Stimulated activated CD8-positive, alpha-beta memory T cell treated with anti-CD3 and anti-CD28 coated beads, Interleukin-4, amount 100 ng/mL, for 1 hour (primary cell): ENCODE data around the gene H1-8.

Source experiments
- DNase-seq, 2 donors: peaks; one replicate each; pipeline ENCODE4 v3.0.0-alpha.2; 2020; ENCODE audit warnings: low read depth in 2 of 2, low spot score in 1 of 2

Gene H1-8

DNA sequence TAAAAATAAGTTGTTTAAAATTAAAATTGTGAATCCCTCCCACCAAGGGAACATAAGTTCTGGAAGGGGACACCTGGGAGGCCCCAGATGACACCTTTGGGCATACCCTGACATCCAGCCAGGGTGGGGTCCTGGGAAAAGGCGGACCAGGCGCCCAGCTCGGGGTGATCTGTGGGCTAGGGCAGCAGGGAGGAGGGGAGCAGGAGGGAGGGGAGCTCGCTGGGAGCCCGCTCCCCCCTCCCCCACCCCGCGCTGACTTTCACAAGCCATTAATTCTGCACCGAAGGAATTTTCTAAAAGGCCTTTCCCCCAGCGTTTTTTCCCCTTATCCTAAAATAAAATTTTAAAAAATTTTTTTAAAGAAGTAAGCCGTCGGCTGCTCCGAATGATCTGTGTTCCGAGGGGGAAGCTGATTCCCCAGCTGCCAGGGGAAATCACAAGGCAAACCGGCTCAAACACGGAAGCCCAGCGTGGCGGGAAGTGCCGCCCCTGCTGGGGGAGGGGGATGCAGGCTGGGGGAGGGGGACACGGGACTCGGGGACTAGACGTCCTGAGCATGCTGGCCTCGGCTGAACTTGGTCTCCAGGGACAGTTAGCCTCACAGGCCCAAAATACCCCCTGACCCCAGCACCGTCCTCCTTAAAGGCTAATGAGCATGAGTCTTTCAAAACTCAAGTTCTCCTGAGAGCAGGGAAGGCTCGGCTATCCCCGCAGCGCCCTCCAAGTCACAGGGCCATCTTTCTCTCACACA, 49.6 kb downstream of the H1-8 start:
- DNase-seq: no peak

DNA sequence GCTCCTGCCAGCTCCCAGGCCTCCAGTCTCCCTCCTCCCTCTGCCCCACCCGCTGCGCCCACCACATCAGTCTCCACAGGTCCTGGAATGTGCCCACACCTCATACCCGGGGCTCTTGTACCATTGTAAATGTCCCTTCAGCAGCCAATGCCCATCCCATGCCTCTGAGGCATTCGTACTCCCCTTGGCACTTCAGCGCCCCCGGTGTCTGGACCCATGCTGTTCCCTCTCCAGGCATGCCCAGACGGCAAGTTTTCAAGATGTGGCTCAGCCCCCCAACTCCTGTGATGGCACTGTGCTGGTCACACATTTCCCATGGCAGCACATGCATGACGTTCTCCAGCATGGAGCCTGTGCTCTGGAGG, 50.2 kb downstream of the H1-8 start:
- no peak for DNase-seq

DNA sequence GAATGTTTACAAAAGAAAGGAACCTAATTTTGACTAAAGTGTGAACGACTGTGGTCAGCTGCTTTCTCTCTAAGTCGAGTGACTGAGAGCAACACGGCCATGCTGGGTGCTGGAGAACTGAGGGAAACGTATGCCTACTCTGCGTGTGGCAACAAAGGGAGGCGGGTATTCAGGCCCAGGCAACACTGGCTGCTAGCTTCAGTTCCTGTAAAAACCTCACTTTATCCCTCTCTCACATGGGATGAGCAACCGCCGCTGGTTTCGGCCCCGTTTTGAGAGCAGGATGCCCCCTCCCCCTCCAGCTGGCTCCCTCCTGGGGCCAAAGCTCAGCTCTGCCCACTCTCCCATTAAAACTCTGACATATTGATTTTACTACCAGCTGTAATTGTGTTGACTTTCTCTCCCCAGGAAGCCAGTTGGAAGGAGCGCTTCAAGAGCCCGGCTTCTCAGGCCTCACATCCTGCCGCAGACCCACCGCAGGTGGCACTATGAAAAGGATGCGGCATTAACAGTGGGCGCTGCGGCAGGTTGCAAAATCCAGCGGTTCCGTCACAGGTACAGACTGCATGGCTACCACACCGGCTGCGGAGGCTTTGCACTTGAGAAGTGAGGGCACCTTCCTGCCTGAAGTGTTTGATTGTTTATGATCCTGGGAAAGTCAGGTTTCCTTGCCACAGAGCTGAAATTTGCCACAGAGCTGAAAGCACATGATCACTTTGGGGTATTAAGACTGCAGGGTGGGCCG, 50.8 kb downstream of the H1-8 start:
- peak in 1 of 2 donors; percentile 36 for DNase-seq

DNA sequence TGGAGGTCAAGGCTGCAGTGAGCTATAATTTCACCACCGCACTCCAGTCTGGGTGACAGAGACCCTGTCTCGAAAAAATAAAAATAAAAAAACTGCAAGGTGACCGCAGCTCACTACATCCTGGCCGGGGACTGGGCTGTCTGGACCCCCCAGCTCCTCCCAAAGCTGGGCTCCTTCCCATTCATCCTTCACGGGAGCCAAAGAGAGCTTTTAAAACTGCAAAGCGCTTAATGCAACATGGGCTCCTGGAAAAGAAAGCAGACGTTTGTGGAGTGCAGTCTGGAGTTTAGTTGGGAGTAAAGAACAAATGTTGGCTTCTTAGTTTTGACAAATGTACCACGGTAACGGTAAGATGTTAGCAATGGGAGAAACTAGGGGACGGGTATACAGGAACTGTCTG, 51.4 kb downstream of the H1-8 start:
- no peak for DNase-seq

- no peak for DNase-seq
These were observed 52.0 kb downstream of the H1-8 start for GRCh38 chr3:129594907-129595390.

GRCh38 chr3:129595544-129596193, 52.7 kb downstream of the H1-8 start:
- no peak for DNase-seq

- no peak for DNase-seq
These were observed 53.5 kb downstream of the H1-8 start for GRCh38 chr3:129596194-129597086.

DNA sequence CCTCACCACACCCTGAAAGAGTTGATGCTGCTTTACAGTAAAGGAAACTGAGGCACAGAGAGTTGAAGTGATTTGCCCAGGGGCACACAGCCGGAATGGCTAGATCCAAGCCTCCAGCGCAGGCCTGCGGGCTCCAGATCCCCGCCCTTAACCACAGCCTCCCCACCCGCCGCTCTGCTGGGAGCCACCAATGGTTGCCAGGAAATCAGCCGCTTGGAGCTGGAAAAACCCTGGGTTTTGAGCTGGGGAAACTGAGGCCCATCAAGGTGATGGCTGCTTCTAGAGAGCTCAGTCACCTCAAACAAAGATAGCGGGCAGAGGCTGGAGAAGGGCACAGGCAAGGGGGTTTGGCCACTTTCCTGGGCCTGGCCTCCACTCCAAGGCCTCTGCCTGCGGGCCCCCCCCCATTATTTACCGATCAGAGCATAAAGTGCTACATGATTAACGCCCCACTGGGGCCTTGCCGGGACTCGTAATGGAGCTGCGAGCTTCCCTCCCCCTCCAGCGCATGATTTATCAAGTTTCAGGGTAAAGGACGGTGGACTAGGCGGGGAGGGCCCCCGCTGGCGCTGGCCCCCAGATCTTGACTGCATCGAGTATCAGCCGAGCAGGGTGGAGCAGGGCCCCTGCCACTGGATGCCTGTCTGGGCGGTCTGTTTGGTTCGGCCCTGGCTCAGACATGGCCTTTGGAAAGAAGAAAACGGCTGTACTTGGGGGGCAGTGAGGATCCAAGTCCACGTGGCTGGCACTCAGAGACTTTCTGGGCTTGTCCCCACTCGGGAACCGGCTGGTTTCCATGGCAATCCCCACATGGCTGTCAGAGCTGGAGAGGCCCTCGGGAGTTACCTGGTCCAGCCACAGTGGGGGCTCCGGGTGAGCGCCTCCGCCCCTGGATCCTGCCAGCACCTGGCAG, 54.4 kb downstream of the H1-8 start:
- DNase-seq: no peak

- no peak for DNase-seq
These were observed 55.0 kb downstream of the H1-8 start for GRCh38 chr3:129598000-129598381.

- DNase-seq: no peak
These were observed 55.5 kb downstream of the H1-8 start for GRCh38 chr3:129598484-129598883.

DNA sequence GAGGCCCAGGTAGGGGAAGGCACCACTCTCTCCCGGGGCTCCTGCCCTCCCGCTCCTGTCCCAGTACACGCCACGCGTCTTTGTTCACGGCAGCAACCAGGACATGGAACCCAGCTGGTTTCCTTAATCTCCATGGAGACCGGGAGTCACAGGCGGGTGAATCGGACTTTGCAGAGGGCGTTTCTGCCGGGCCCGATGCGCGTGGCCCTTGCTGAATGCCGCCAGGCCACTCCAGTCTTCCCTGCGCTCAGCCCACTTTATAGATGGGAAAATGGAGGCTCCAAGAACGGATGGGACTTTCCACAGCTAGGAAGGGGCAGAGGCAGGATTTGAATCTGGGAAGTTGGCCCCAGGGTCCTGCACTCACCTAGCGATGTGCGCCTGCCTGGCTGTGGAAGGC, 56.1 kb downstream of the H1-8 start:
- no peak for DNase-seq

DNA sequence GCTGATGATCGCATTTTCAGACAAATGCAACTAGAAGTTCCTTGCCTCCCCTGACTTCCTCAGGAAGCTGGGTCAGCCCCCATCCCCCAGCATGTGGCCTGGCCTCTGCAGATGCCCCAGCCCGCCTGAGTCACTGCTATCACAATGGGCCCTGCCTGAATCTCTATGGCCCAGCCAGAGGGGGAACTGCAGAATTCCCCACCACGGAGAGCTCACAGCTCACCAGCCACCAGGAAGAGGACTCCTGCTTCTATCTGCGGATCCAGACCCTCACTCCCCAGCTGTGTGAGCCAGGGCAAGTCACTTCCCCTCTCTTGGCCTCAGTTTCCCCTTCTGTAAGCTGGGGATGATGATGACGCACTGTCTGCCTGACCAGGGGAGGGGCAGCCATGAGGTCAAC, 56.6 kb downstream of the H1-8 start:
- DNase-seq: no peak

DNA sequence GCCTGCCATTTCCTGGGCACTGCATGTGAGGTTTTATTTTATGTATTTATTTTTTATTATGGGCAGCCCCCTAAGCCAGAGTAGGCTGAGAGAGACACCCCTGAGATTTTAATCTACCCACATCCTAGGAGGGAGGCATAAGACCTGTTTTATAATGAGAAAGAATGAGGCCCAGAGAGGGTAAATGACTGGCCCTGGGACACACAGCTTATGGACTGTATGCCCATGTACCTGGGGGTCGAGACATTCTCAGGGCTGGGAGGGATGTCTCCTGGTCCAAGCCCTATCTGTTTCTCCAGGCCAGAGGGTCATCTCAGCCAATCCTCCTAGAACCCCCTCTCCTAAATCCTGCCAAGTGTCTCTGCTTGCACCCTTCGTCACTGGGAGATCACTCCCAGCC, 57.4 kb downstream of the H1-8 start:
- DNase-seq: no peak
